Right ventricle myocardium inferior (tissue), 1 donor: ENCODE data around the gene RTN4RL1. TPM values are rescaled to one million over a fixed set of nuclear protein-coding genes. Genes with fewer than 3 reads are reported as not detected.
"Not testable (repeated sequence)": the region's sequence is repeated elsewhere in the genome, so short reads cannot be mapped to it uniquely, and the experiment has no call there.

Experiments used
- ATAC-seq: fragments of 200-7000 bp; cut with Tn5 transposase; one replicate; pipeline ENCODE4 v1.9.1; 2020; ENCODE audit warnings: mild to moderate bottlenecking, moderate library complexity
- DNase-seq: peaks from one replicate; pipeline ENCODE4 v3.0.0; 2021; ENCODE audit errors: missing footprints
- intact Hi-C: fragments of 100-400 bp; cut with DNase I; formaldehyde crosslinking; loops from one replicate; pipeline ENCODE4 v1.11.0; 2022
- microRNA-seq: library from miRNA; unstranded; fragments of <30 nt; microRNA quantifications from one replicate; pipeline ENCODE4 v1.2.0, GENCODE V29; 2020
- total RNA-seq: library from RNA; stranded (reverse); fragmentation: NEBNext Ultra II Directional; extraction: Animal tissue kit (Norgen Biotek cat#: 25700); gene quantifications from one replicate; pipeline ENCODE4 v1.2.1, GENCODE V29; 2021
- donor health status: DM: no; HTN: yes; CAD: no; lungs with severe emphysema.

RTN4RL1 gene
- total RNA-seq, 1 donor from 2014 or later = 3.2 TPM

DNA sequence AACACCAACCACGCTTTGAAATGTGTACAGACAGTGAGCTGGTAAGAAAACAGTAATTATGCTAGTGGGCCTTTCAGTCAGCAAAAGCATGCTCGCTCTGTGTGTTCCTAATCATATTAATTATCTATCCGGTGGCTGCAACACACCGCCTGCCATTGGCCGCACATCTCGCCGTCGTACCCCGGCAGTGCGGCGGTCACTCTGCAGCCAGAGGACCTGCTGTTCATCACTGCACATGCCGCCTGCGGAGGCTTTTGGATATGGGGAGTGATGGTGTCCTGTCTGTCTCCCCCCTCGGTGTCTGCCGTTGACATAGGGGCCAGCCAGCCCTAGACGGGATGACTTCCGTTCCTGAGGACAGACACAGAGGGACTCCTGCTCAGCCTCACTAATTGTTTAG, 126.8 kb downstream of the RTN4RL1 start:
- intact Hi-C loops = no loop called here
- DNase-seq = no peak
- no peak for ATAC-seq

DNA sequence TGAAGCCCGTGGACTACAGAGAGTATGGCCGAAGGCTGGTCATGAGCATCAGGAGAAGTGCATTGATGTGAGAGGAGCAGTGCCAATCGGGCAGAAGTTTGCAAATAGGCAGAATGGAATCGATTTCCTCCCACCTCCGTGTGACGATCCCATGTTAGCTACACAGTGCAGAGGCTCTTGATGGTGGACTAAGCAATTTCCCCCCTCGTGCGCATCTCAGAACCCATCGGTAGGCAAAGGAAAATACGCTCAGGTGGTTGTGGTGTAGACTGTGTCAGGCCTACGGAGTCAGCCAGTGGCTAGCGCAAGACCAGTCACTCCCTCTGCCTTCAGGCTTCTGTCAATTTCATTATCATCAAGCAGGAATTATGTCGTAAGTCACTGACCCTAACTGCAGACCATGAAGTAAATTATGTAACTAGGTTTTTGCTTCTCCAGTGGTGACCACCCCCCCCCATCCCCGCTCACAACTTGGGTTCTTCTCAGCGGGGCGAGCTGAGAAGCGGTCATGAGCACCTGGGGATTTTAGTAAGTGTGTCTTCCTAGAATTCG, 128.0 kb downstream of the RTN4RL1 start:
- intact Hi-C loops = no loop called here
- ATAC-seq = no peak
- no peak for DNase-seq

DNA sequence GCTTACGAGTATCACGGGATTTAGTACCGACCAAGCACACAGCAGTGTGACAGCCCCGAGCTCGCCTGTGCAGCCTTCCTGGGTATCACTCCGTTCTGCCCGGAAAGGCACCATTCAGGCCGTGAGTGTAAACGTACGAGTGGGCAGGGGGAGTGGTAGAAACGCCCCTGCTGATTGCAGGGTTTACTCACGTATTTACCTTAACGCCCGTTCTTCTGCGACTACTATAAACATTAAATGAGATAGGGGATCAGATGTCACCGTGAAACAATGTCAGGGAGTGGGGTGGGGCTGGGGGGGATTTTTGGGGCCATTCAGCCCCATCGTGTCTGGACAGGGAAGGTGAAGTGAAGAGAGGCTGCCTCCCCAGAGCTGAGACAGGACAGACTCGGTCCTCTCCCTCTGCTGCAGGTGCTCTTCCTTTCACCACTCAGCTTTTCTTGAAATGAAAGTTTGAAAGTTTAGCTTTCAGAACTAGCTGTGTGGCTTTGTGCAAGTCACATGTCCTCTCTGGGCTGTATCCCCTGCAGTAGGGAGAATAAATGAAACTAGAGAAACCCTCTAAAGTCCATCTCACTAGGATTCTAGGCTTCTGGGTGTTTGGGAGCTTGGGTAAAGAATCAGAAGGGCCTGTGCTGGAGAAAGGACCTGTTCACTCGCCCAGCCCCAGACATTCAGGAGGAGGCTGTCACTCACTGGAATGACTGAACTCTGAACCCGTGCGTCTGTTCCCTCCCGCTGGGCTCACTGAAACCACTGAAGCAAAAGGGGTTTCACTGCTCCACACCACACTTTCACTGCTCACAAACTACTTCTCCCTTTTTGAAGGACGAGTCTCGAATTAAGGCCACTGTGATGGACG, 128.7 kb downstream of the RTN4RL1 start:
- ATAC-seq = no peak
- no peak for DNase-seq
- intact Hi-C loops = no loop called here

DNA sequence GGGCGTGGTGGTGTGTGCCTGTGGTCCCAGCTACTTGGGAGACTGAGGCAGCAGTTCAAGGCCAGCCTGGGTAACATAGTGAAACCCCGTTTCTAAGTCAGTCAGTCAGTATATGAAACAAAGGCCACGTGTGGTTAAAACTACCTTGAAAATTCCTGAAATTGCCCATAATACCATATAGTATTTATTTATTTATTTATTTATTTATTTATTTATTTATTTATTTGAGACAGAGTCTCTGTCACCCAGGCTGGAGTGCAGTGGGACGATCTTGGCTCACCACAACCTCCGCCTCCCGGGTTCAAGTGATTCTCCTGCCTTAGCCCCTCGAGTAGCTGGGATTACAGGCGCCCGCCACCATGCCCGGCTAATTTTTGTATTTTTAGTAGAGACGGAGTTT, 129.7 kb downstream of the RTN4RL1 start:
- ATAC-seq, intact Hi-C loops, DNase-seq: not testable (repeated sequence)

DNA sequence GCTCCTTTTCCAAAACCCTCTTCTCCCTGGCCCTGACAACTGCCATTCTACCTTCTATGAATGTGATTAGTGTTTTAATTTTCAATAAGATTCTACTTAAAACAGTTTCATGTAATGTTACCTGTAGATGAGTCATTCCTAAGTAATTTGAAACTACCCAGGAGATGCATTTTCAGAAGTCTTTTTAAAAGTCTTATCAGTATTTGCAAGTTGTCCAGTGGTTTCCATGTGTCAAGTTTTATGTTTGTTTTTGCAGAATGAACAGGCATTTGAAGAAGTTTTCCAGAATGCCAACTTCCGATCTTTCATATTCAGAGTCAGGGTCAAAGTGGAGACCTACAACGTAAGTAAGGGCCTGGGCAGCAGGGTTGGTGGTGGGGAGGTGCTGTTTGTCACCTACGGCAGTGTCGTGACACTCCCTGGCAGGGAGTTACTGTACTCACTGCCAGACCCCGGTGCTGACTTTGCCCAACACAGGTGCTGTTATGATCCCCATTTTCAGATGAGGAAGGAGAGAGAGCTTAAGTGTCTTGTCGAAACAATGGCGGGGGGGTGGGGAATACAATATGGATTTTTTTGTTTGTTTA, 130.3 kb downstream of the RTN4RL1 start:
- DNase-seq = no peak
- intact Hi-C loops = no loop called here
- ATAC-seq = no peak

DNA sequence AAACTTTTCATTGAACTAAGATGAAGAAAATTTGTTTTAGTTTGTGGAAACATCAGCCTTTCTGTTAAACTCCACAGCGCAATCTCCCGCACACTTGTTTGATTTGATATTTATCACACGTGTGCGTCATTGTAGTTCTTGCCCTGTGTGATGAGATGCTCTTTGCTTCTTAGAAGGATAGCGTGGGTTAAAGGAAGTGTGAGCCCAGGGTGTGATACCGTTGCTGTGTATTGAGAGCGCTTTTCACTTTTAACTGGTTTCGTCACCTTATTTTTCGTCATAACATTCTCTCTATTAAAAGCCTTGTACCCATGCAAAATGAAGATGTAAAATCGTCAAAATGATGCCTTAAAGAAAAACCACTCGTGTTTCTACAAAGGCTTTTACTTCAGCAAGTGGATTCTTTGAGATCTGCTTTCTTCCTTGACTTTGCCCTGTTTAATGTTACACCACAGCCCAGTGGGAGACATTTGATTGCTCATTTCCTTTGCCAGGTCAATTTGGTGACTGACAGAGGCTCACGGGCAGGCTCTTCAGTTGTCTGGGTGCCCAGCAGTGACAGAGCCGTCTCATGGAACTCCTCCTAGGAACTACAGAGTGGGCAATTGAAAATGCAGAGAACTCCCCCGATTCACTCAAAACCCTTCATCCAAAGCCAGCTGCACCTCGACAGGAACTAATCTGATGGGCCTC, 134.2 kb downstream of the RTN4RL1 start:
- DNase-seq (no peak), ATAC-seq (no peak)
- intact Hi-C loops = no loop called here

DNA sequence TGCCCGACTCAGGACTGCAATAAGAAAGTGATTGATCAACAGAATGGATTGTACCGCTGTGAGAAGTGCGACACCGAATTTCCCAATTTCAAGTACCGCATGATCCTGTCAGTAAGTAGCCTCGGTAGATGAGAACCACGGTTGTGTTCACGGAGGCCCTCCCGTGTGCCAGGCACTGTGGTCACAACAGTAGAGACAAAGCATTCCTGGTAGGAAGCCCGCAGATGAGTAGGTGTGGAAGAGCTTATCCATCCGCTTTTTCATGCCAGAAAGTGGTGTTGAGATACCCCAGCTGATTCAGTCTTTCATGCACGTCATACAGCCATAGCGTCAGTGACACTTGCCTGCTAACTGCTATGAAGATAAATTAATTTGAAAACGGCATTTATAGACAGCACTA, 136.4 kb downstream of the RTN4RL1 start:
- intact Hi-C loops = no loop called here
- peak; percentile 23 for ATAC-seq
- DNase-seq = no peak

Small RNA genes within 50 kb of the gene (microRNA-seq; reads per million reads assigned to microRNA genes)
- gene MIR132 (256 reads per million, percentile 64 among the genes with 10 or more reads in this experiment), gene MIR212 (12.3 reads per million, percentile 27 among the genes with 10 or more reads in this experiment)

Other genes starting within 250 kb of the RTN4RL1 start
- 9.9 TPM for gene SMYD4, start 195.4 kb downstream of the RTN4RL1 start, total RNA-seq
- gene RPA1, start 195.3 kb downstream of the RTN4RL1 start, total RNA-seq = 56.3 TPM
- gene DPH1, start 4.8 kb upstream of the RTN4RL1 start, total RNA-seq = 24.1 TPM
- 14.3 TPM for gene OVCA2, start 16.7 kb upstream of the RTN4RL1 start, total RNA-seq
- gene HIC1, start 29.8 kb upstream of the RTN4RL1 start, total RNA-seq = 22.7 TPM